Astrocyte of the spinal cord (primary cell): ENCODE data around the gene CLPSL2.
A peak's percentile ranks its signal among the peaks of the same experiment; 100 is the strongest.

ENCODE experiments used
- DNase-seq: peaks from one replicate; pipeline ENCODE4 v3.0.0; 2011; ENCODE audit warnings: low read depth, low spot score
- H3K4me3 ChIP-seq: 2 replicates; pipeline ENCODE4 v1.5.1; 2011; ENCODE audit warnings: low read depth, mild to moderate bottlenecking, low read length, moderate library complexity
- in situ Hi-C: cut with HindIII; loops from 2 replicates; pipeline ENCODE4 v1.10.0; 2017; ENCODE audit warnings: low sequenced_read_pairs
- TF ChIP-seq, protein P1 (sequence below): IDR thresholded peaks from 2 replicates; pipeline ENCODE4 v1.5.1; 2012; ENCODE audit warnings: low read depth, mild to moderate bottlenecking, low read length, inconsistent platforms

CLPSL2 gene

DNA sequence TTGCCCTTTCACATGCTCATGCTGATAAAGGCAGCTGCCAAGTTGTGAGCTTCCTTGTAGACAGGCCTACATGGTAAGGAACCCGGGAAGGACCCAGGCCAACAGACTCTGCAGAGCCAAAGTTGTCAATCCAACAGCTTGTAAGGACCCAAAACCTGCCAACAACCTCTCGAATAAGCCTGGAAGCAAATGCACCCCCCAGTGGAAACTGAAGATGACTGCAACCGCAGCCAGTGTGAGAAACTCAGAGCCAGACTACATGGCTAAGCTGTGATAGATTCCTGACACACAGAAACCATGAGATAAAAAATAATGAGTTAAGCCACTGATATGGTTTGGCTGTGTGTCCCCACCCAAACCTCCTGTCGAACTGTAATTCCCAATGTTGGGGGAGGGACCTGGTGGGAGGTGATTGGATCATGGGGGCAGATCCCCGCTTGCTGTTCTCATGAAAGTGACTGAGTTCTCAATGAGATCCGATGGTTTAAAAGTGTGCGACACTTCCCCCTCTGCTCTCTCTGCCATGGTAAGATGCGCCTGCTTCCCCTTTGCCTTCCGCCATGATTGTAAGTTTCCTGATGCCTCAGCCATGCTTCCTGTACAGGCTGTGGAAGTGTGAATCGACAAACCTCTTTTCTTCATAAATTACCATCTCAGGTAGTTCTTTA, 18.8 kb upstream of the CLPSL2 start:
- no peak overlapping the region for H3K4me3 ChIP-seq
- in situ Hi-C loops = no loop called here
- TF ChIP-seq, protein P1, sequence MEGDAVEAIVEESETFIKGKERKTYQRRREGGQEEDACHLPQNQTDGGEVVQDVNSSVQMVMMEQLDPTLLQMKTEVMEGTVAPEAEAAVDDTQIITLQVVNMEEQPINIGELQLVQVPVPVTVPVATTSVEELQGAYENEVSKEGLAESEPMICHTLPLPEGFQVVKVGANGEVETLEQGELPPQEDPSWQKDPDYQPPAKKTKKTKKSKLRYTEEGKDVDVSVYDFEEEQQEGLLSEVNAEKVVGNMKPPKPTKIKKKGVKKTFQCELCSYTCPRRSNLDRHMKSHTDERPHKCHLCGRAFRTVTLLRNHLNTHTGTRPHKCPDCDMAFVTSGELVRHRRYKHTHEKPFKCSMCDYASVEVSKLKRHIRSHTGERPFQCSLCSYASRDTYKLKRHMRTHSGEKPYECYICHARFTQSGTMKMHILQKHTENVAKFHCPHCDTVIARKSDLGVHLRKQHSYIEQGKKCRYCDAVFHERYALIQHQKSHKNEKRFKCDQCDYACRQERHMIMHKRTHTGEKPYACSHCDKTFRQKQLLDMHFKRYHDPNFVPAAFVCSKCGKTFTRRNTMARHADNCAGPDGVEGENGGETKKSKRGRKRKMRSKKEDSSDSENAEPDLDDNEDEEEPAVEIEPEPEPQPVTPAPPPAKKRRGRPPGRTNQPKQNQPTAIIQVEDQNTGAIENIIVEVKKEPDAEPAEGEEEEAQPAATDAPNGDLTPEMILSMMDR = peak; percentile 56
- DNase-seq = peak; percentile 37

DNA sequence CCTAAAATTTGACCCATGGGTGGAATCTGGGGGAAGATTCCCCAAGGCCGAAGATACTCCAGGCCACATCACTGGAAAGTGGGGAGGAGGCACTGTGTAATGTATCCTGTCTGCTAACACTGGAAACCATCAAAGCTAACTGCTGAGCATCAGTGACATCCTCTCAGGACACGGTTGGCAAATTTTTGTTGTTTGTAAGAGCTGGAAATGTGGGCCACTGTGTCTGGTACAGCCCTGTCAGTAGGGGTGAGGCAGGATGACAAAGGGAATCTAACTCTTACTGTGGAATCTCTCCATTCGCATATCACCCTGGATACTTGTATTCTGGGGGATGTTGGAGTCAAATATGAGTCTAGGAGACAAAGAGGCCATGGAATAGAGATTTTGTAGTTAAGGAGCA, 17.0 kb upstream of the CLPSL2 start:
- H3K4me3 ChIP-seq = no peak overlapping the region
- TF ChIP-seq, protein P1 = no peak
- no peak for DNase-seq
- in situ Hi-C loops = no loop called here

DNA sequence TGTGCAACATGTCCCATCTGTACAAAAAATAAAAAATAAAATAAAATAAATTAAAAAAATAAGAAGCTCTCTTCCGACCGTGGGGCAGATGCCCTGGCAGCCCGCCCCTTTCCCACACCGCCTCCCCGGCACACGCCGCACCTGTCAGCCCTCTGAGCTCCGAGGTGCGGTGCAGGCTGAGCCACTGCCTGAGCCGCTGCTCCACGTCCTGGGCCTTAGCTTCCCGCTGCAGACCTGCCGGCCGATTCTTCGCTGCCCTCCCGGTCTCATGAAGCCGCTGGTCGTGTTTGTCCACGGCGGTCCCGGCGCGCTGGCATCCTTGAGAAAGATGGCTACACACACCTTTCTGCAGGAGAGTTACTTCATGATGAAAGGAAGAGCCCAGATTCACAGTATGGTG, 10.7 kb upstream of the CLPSL2 start:
- H3K4me3 ChIP-seq = no peak overlapping the region
- no peak for DNase-seq
- in situ Hi-C loops = no loop called here
- TF ChIP-seq, protein P1 = no peak

DNA sequence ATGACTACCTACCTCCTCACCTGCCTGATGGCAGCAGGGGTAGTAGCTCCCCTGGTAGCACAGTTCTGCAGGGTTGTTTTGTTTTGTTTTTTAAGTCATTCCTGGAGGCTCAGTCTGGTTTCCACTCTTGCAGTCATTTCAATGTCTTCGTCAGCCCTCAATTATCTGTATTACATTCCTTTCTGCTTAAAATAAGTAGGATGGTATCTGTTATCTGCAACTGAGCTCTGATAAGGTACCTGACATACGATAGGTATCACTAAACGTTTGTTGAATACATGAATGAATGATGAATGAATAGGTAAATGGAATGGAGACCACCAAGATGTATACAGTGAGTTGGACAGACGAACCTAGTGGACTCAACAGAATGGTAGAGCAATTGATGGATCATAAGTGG, 7.2 kb upstream of the CLPSL2 start:
- in situ Hi-C loops = no loop called here
- H3K4me3 ChIP-seq = no peak overlapping the region
- TF ChIP-seq, protein P1 = no peak
- DNase-seq = no peak

DNA sequence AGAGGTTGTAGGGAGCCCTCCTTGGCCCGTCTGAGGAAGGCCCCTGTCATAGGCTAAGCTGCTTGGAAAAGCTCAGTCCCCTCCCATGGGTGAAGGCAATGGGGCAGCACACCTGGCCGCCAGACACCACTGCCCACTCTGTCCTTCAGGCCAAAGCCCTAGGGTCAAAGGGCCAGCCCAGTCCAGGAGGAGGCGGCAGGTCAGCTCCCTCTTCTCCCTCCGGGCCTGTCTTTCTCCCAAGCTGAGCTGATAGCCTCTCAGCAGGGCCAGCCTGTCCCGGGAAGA, 5.1 kb upstream of the CLPSL2 start:
- no peak for DNase-seq
- TF ChIP-seq, protein P1 = no peak
- in situ Hi-C loops = no loop called here
- H3K4me3 ChIP-seq = no peak overlapping the region

DNA sequence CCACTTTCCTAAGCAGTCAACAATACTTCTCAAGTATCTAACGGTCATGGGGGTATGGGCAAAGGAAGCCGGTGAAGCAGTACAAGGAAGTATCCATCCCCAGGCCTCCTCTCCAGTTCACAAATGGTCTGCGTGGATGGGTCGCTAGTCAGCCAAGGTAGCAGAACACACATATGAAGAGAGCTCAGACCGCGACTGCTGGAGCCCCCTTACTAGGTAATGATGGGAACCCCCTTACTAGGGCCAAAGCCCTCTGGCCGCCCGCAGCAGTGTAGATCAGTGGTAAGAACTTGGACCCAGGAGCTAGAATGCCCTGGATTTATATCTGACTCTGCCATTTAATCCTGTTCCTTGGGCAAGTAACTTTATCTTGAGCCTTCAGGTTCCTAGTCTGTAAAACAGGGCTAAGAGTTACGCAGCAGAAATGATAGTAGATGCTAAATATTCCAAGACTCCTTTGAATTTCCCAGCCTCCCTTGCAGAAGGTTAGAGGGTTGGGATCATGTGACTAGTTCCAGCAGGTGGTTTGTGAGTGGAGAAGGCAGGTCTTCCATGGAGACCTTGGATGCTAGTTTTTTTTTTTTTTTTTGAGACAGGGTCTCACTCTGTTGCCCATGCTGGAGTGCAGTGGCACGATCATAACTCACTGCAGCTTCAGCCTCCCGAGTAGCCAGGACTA, 2.1 kb upstream of the CLPSL2 start:
- H3K4me3 ChIP-seq = no peak overlapping the region
- DNase-seq = no peak
- TF ChIP-seq, protein P1 = no peak
- in situ Hi-C loops = no loop called here
